Vagina (tissue), 2 donors: ENCODE results near the gene MYBPH.

ENCODE experiments used
- POLR2A ChIP-seq, 2 donors: fragments of 450-650 bp; IDR thresholded peaks; one replicate each; pipeline ENCODE4 v1.6.1; 2017; ENCODE audit warnings: antibody characterized with exemption in 2 of 2, mild to moderate bottlenecking in 2 of 2, moderate library complexity in 2 of 2
- TF ChIP-seq, protein P1 (sequence below), 3 experiments: fragments of 450-650 bp in 2 of 3; fragments of 200-600 bp in 1 of 3; sonication (generic) in 1 of 3; IDR thresholded peaks; one replicate each; pipeline ENCODE4 v1.5.1; 2017 to 2019; ENCODE audit warnings: antibody characterized with exemption in 3 of 3, mild to moderate bottlenecking in 2 of 3, moderate library complexity in 2 of 3

DNA sequence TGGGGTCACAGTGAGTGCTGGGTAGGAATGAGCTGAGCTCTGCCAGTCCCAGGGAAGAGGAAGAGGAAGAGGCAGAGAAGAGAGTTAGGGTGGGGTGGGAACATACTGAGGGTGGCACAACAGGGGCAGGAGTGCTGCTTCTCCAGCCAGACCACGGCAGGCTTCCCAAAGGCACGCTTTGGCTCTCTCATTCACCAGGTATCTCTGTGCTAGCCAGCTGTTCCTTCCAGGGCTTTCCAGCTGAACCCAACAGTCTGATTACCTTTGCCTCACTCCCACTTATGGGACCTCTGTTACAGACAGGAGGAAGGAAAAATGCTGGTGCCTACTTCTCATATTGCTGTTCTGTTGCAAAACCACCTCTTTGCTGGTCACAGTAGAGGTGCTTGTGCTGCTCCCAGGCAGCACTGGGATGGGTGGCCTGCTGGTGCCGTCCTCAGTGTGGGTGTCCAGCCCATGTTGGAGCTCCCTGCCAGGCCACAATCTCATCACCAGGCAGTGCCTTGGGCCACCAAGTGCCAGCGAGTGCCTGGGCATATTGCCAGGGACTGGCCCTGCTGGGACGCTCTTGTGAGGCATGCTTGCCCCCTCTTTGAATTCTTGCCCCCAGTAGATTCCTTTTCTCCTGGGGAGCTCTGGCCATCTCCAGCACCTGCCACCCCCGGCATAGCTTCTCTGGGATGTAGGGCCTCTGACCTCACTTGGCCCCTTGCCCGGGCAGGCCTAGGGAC lies 46.0 kb downstream of the MYBPH start:
- TF ChIP-seq, protein P1, sequence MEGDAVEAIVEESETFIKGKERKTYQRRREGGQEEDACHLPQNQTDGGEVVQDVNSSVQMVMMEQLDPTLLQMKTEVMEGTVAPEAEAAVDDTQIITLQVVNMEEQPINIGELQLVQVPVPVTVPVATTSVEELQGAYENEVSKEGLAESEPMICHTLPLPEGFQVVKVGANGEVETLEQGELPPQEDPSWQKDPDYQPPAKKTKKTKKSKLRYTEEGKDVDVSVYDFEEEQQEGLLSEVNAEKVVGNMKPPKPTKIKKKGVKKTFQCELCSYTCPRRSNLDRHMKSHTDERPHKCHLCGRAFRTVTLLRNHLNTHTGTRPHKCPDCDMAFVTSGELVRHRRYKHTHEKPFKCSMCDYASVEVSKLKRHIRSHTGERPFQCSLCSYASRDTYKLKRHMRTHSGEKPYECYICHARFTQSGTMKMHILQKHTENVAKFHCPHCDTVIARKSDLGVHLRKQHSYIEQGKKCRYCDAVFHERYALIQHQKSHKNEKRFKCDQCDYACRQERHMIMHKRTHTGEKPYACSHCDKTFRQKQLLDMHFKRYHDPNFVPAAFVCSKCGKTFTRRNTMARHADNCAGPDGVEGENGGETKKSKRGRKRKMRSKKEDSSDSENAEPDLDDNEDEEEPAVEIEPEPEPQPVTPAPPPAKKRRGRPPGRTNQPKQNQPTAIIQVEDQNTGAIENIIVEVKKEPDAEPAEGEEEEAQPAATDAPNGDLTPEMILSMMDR (IDR thresholded peaks at IDR 0.05), result no peak
- TF ChIP-seq POLR2A (IDR thresholded peaks at IDR 0.05), result no peak
